ENCODE measurements around the gene TUBA1C. TPM values are rescaled to one million over a fixed set of nuclear protein-coding genes. Genes with fewer than 3 reads are reported as not detected.

TUBA1C gene
- total and polyA plus RNA-seq, 2 of the 8 experiments (the other 6 are each of a cell fraction or from before 2014, with no cell fraction given) = 504 to 3,101 TPM

DNA sequence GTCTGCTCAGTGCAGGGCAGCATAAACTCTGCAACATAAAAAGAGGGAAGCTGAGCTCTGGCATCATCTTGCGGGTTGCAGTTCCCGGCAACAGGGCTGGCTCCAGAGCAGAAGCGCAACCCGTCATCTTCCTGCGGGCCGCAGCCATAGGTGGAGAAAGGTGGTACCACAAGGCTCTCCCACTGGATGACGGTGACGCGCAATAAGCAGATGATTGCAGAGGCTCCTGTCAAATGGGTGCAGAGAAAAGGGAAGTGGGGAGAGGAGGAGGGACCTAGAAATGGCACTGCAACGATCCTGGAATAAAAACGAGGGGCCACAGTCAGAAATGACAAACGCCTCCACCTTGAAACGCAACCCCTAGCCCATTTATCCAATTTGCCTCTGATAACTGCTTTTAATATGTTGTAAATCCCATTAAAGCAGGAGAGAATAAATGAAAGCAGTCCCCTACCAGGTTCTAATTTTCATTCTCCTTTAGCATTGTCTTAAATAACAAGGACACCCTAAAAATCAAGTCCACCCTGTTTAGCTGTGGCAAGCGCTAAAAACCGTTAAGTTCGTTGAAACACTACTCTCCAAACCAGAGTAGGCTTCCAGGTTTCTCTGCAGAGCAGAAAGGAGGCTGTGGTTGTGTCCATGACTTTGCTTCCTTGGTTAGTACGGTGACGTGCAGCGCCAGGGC, 30.9 kb upstream of the TUBA1C start:
- Histone ChIP-seq H3K23me2 (ENCODE audit: low read depth, low read length) (no peaks in the 10 kb centered on the region), H3K56ac (replicated peaks; ENCODE audit: insufficient read length, low read depth, low read length) (no peak overlapping the region), H3K27me3 (replicated peaks in 1 of 4; ENCODE audit: control insufficient read depth in 3 of 4, extremely low read depth in 1 of 4, insufficient read depth in 3 of 4, low read length in 3 of 4) (peaks cover 0 to 2% (median 0%) of the 10 kb centered on the region in 4 experiments; a peak in 2 of 7 replicates), H2BK5ac (ENCODE audit: low read depth, low read length) (peak overlapping the region; percentile 66; the same call in 1 of the 2 replicates), H3K36me3 (ENCODE audit: control insufficient read depth in 2 of 4, insufficient read depth in 4 of 4, low read length in 3 of 4) (no peaks in the 10 kb centered on the region), H2AFZ (ENCODE audit: low read length) (peak overlapping the region; percentile 92), H3K23ac (ENCODE audit: insufficient read length) (no peak overlapping the region), H3K4me2 (ENCODE audit: insufficient read depth in 1 of 2, low read depth in 2 of 2, low read length in 2 of 2) (peak overlapping the region in 1 of 2 experiments; percentile 10; a peak in 2 of 4 replicates), H4K8ac (ENCODE audit: extremely low read depth, insufficient read depth, low read length) (peak overlapping the region; percentile 19; the same call in 1 of the 2 replicates), H2BK120ac (replicated peaks; ENCODE audit: low read depth, low read length) (no peak overlapping the region), H3K27ac (ENCODE audit: low read depth, low read length) (no peak overlapping the region), H3K4me3 (ENCODE audit: extremely low read depth in 1 of 4, insufficient read depth in 2 of 4, low read depth in 3 of 4, low read length in 4 of 4) (peak overlapping the region in 2 of 4 experiments; percentile 62 to 74; a peak in 2 of 8 replicates), H2BK20ac (ENCODE audit: low read length) (peak overlapping the region; percentile 88; the same call in 1 of the 2 replicates), H4K91ac (replicated peaks; ENCODE audit: insufficient read length, low read length) (peak overlapping the region; percentile 76), H3K14ac (ENCODE audit: insufficient read length) (no peak overlapping the region), H4K20me1 (replicated peaks in 1 of 2; ENCODE audit: control insufficient read depth in 1 of 2, insufficient read depth in 2 of 2, low read length in 2 of 2) (no peaks in the 10 kb centered on the region), H2BK12ac (ENCODE audit: low read depth, low read length) (peak overlapping the region; percentile 68), H3K9ac (replicated peaks in 1 of 4; ENCODE audit: extremely low read depth in 1 of 4, low read depth in 3 of 4, low read length in 3 of 4) (no peak overlapping the region), H3K9me3 (ENCODE audit: insufficient read depth in 2 of 2, low read depth in 1 of 2, low read length in 1 of 2) (no peaks in the 10 kb centered on the region), H2BK15ac (ENCODE audit: low read length) (peak overlapping the region; percentile 92; the same call in 1 of the 2 replicates), H2AK5ac (ENCODE audit: low read depth, low read length) (peak overlapping the region; percentile 43; the same call in 1 of the 2 replicates), H3K18ac (ENCODE audit: extremely low read depth, low read length) (peak overlapping the region; percentile 56; the same call in 1 of the 2 replicates), H3K4ac (replicated peaks; ENCODE audit: insufficient read length, low read depth, low read length) (peak overlapping the region; percentile 46), H3K79me1 (ENCODE audit: low read depth, low read length) (no peaks in the 10 kb centered on the region), H4K5ac (ENCODE audit: insufficient read length, low read depth, low read length) (no peak overlapping the region), H3K4me1 (replicated peaks in 1 of 4; ENCODE audit: control insufficient read depth in 3 of 4, insufficient read depth in 4 of 4, low read length in 3 of 4) (peaks cover 3 to 13% (median 7%) of the 10 kb centered on the region in 4 experiments), H3K79me2 (ENCODE audit: control insufficient read depth in 1 of 2, insufficient read depth in 2 of 2, low read length in 2 of 2) (no peaks in the 10 kb centered on the region)
- no peak for DNase-seq (ENCODE audit: low read depth in 1 of 2, low spot score in 2 of 2)
- 76% methylated on average over 18 of the region's 19 CpGs; no CpG with 5 or more reads in 1 of the 2 experiments for WGBS, 2 experiments (ENCODE audit: extremely low coverage in 1 of 2, insufficient coverage in 1 of 2, insufficient read length in 1 of 2, insufficient replicate concordance in 2 of 2, low coverage in 1 of 2, low lambda C conversion rate in 2 of 2, missing lambda C conversion rate in 1 of 2)
- ChIA-PET POLR2A (ENCODE audit: partially characterized antibody) (interaction anchor here (0.8 to 2.4 kb wide), 3 partner anchors 31 to 103 kb away, joined by 3 to 17 read pairs (median 6); partner anchors contain the start of genes TUBA1B and TUBA1C), CTCF (ENCODE audit: partially characterized antibody) (interaction anchor here (0.9 to 3.8 kb wide), 12 partner anchors 10 to 147 kb away, joined by 3 to 34 read pairs (median 4); partner anchors contain the start of genes PRPH, TUBA1B and TUBA1C)
- no peak for FAIRE-seq
- TF ChIP-seq CREB1 (IDR thresholded peaks at IDR 0.05) (no peak), KDM4A (IDR thresholded peaks at IDR 0.05; ENCODE audit: low read depth, low read length, severe bottlenecking) (no peak)

Measured in H1 (cell line).